H9 (cell line): ENCODE results near the gene CIPC. TPM values are rescaled to one million over a fixed set of nuclear protein-coding genes. Genes with fewer than 3 reads are reported as not detected.

Experiments used
- DNase-seq: peaks from one replicate; pipeline ENCODE4 v3.0.0-alpha.2; 2017
- H2AFZ ChIP-seq: one replicate; pipeline ENCODE4 v1.6.1; 2013; ENCODE audit warnings: mild to moderate bottlenecking, low read length, control low read depth, moderate library complexity
- H2AK5ac ChIP-seq: 2 replicates; pipeline ENCODE4 v1.6.1; 2013; ENCODE audit warnings: low read length, control low read depth, mixed read lengths; ENCODE audit not compliant: insufficient read length
- H2BK120ac ChIP-seq: one replicate; pipeline ENCODE4 v1.6.1; 2013; ENCODE audit warnings: low read depth, mild to moderate bottlenecking, low read length, control low read depth, inconsistent platforms; ENCODE audit not compliant: poor library complexity, severe bottlenecking
- H2BK12ac ChIP-seq: 2 replicates; pipeline ENCODE4 v1.6.1; 2013; ENCODE audit warnings: low read length, control low read depth, mixed read lengths, low read depth; ENCODE audit not compliant: insufficient read length
- H2BK15ac ChIP-seq: 2 replicates; pipeline ENCODE4 v1.6.1; 2013; ENCODE audit warnings: low read depth, low read length, control low read depth
- H2BK20ac ChIP-seq: one replicate; pipeline ENCODE4 v1.6.1; 2013; ENCODE audit warnings: low read depth, mild to moderate bottlenecking, low read length, control low read depth, inconsistent platforms; ENCODE audit not compliant: poor library complexity, severe bottlenecking
- H2BK5ac ChIP-seq: 2 replicates; pipeline ENCODE4 v1.6.1; 2013; ENCODE audit warnings: low read length, control low read depth, mixed read lengths; ENCODE audit not compliant: insufficient read length
- H3K14ac ChIP-seq: 2 replicates; pipeline ENCODE4 v1.6.1; 2013; ENCODE audit warnings: low read length, control low read depth; ENCODE audit not compliant: insufficient read depth
- H3K18ac ChIP-seq: 2 replicates; pipeline ENCODE4 v1.6.1; 2013; ENCODE audit warnings: low read depth, mild to moderate bottlenecking, mixed read lengths, low read length, control low read depth; ENCODE audit not compliant: insufficient read length
- H3K23ac ChIP-seq: 2 replicates; pipeline ENCODE4 v1.6.1; 2013; ENCODE audit warnings: low read length, control low read depth, mixed read lengths, low read depth; ENCODE audit not compliant: insufficient read length
- H3K23me2 ChIP-seq: 2 replicates; pipeline ENCODE4 v1.6.1; 2013; ENCODE audit warnings: low read depth, mild to moderate bottlenecking, mixed read lengths, low read length, control low read depth; ENCODE audit not compliant: insufficient read length, poor library complexity, severe bottlenecking
- H3K27ac ChIP-seq: 2 replicates; pipeline ENCODE4 v1.5.1; 2013; ENCODE audit warnings: low read length, control low read depth, mixed read lengths, low read depth; ENCODE audit not compliant: insufficient read length
- H3K27me3 ChIP-seq: 2 replicates; pipeline ENCODE4 v1.6.1; 2013; ENCODE audit warnings: low read length, control low read depth, inconsistent platforms; ENCODE audit not compliant: insufficient read depth
- H3K4ac ChIP-seq: 2 replicates; pipeline ENCODE4 v1.6.1; 2013; ENCODE audit warnings: low read depth, mild to moderate bottlenecking, control low read depth, inconsistent platforms, low read length, moderate library complexity
- H3K4me1 ChIP-seq: 2 replicates; pipeline ENCODE4 v1.6.1; 2013; ENCODE audit warnings: low read length, control low read depth, inconsistent platforms; ENCODE audit not compliant: insufficient read depth
- H3K4me2 ChIP-seq: 2 replicates; pipeline ENCODE4 v1.6.1; 2013; ENCODE audit warnings: low read length, control low read depth, mixed read lengths; ENCODE audit not compliant: insufficient read length, insufficient read depth
- H3K56ac ChIP-seq: 2 replicates; pipeline ENCODE4 v1.6.1; 2013; ENCODE audit warnings: low read depth, mild to moderate bottlenecking, mixed read lengths, low read length, control low read depth; ENCODE audit not compliant: insufficient read length
- H3K79me1 ChIP-seq: 2 replicates; pipeline ENCODE4 v1.6.1; 2013; ENCODE audit warnings: low read depth, mild to moderate bottlenecking, moderate library complexity, low read length, control low read depth, inconsistent platforms; ENCODE audit not compliant: insufficient read depth, poor library complexity, severe bottlenecking
- H3K79me2 ChIP-seq: 2 replicates; pipeline ENCODE4 v1.6.1; 2013; ENCODE audit warnings: low read length, control low read depth, inconsistent platforms; ENCODE audit not compliant: insufficient read depth
- H3K9ac ChIP-seq: 2 replicates; pipeline ENCODE4 v1.6.1; 2013; ENCODE audit warnings: low read length, control low read depth, mixed read lengths; ENCODE audit not compliant: insufficient read length; ENCODE audit errors: extremely low read depth
- H3K9me3 ChIP-seq: one replicate; pipeline ENCODE4 v1.6.1; 2013; ENCODE audit warnings: low read depth, low read length, inconsistent platforms; ENCODE audit not compliant: control insufficient read depth
- H3T11ph ChIP-seq: one replicate; pipeline ENCODE4 v1.6.1; 2013; ENCODE audit warnings: mild to moderate bottlenecking, low read length, control low read depth, inconsistent platforms
- H4K20me1 ChIP-seq: one replicate; pipeline ENCODE4 v1.6.1; 2013; ENCODE audit not compliant: control insufficient read depth, insufficient read length, insufficient read depth
- H4K5ac ChIP-seq: 2 replicates; pipeline ENCODE4 v1.6.1; 2013; ENCODE audit warnings: low read depth, mild to moderate bottlenecking, mixed read lengths, low read length, control low read depth; ENCODE audit not compliant: insufficient read length
- H4K8ac ChIP-seq: replicated peaks from 2 replicates; pipeline ENCODE4 v1.6.1; 2013; ENCODE audit warnings: low read length, control low read depth, mixed read lengths, low read depth; ENCODE audit not compliant: insufficient read length
- H4K91ac ChIP-seq: 2 replicates; pipeline ENCODE4 v1.6.1; 2013; ENCODE audit warnings: low read depth, mild to moderate bottlenecking, moderate library complexity, mixed read lengths, low read length, control low read depth; ENCODE audit not compliant: insufficient read length
- H3K27ac Mint-ChIP-seq, 3 experiments: 2 replicates in 2 of 3; 3 replicates in 1 of 3; pipeline ENCODE4 v1.8.0; 2020 to 2021; ENCODE audit warnings: mixed read lengths in 3 of 3, mild to moderate bottlenecking in 1 of 3, moderate library complexity in 1 of 3
- H3K27me3 Mint-ChIP-seq: 2 replicates; pipeline ENCODE4 v1.8.0; 2021; ENCODE audit warnings: low read depth, mild to moderate bottlenecking, moderate library complexity, mixed read lengths
- H3K36me3 Mint-ChIP-seq, 3 experiments: 2 replicates in 2 of 3; 3 replicates in 1 of 3; pipeline ENCODE4 v1.8.0; 2020 to 2021; ENCODE audit warnings: low read depth in 3 of 3, mixed read lengths in 3 of 3; ENCODE audit not compliant: insufficient read depth in 1 of 3
- H3K4me1 Mint-ChIP-seq, 2 experiments: 2 replicates each; pipeline ENCODE4 v1.8.0; 2020; ENCODE audit warnings: mixed read lengths in 2 of 2
- H3K4me3 Mint-ChIP-seq, 2 experiments: 2 replicates in 1 of 2; 3 replicates in 1 of 2; pipeline ENCODE4 v1.8.0; 2020 to 2021; ENCODE audit warnings: mild to moderate bottlenecking in 2 of 2, mixed read lengths in 2 of 2, moderate library complexity in 1 of 2
- H3K9me3 Mint-ChIP-seq, 2 experiments: 2 replicates in 1 of 2; 3 replicates in 1 of 2; pipeline ENCODE4 v1.8.0; 2020; ENCODE audit warnings: mild to moderate bottlenecking in 2 of 2, mixed read lengths in 2 of 2, moderate library complexity in 1 of 2
- CTCF ChIP-seq: fragments of 200-600 bp; sonication (generic); conservative IDR thresholded peaks from 3 replicates; pipeline ENCODE4 v1.8.0; 2021; ENCODE audit warnings: antibody characterized with exemption, mild to moderate bottlenecking
- WGBS: extraction: QIAGEN DNeasy Blood & Tissue Kit; methylation state at CpG from one replicate; pipeline ENCODE4 v1.1.7; 2013; ENCODE audit warnings: missing lambda C conversion rate, low lambda C conversion rate, mixed read lengths; ENCODE audit not compliant: insufficient read length; ENCODE audit errors: extremely low coverage; 5-methylcytosine and 5-hydroxymethylcytosine counted together
- total RNA-seq: library from RNA; stranded (reverse); gene quantifications from 2 replicates; pipeline ENCODE4 v1.2.1, GENCODE V29; 2021

Gene CIPC
- total RNA-seq, 1 experiment from 2014 or later, result 23.4 TPM

GRCh38 chr14:77108753-77109152 is 10.7 kb downstream of the CIPC start:
- Histone ChIP-seq H2BK12ac (no peak overlapping the region), H4K8ac (no peak overlapping the region), H3K9ac (no peak overlapping the region), H3K79me2 (no peaks in the 10 kb centered on the region; the same call in 1 of the 2 replicates), H2BK20ac (no peak overlapping the region), H3K23me2 (no peaks in the 10 kb centered on the region), H3T11ph (no peak overlapping the region), H3K4me2 (no peak overlapping the region), H3K4me1 (peaks cover 19% of the 10 kb centered on the region), H2AFZ (no peak overlapping the region), H3K27me3 (no peaks in the 10 kb centered on the region), H2BK5ac (no peak overlapping the region), H4K5ac (no peak overlapping the region), H2AK5ac (no peak overlapping the region), H3K27ac (no peak overlapping the region), H3K23ac (no peak overlapping the region), H3K4ac (no peak overlapping the region), H3K9me3 (no peaks in the 10 kb centered on the region), H2BK120ac (no peak overlapping the region), H2BK15ac (no peak overlapping the region), H3K18ac (no peak overlapping the region), H3K14ac (no peak overlapping the region), H3K56ac (no peak overlapping the region), H4K91ac (no peak overlapping the region), H4K20me1 (no peaks in the 10 kb centered on the region), H3K79me1 (peaks cover 4% of the 10 kb centered on the region)
- no CpG with 5 or more reads among the region's 2 CpGs for WGBS
- peak; percentile 25; the same call in 1 of the 3 replicates for TF ChIP-seq CTCF
- Mint-ChIP-seq H3K36me3 (peaks cover 23 to 49% (median 37%) of the 10 kb centered on the region in 3 experiments; a peak in 6 of 7 replicates), H3K9me3 (no peaks in the 10 kb centered on the region; a peak in 1 of 5 replicates), H3K4me3 (no peak overlapping the region), H3K27me3 (no peaks in the 10 kb centered on the region), H3K4me1 (peaks cover 64 to 77% of the 10 kb centered on the region in 2 experiments), H3K27ac (no peak overlapping the region)
- DNase-seq, result no peak
